Measurements from ENCODE around the gene RASSF3.

RASSF3 gene

DNA sequence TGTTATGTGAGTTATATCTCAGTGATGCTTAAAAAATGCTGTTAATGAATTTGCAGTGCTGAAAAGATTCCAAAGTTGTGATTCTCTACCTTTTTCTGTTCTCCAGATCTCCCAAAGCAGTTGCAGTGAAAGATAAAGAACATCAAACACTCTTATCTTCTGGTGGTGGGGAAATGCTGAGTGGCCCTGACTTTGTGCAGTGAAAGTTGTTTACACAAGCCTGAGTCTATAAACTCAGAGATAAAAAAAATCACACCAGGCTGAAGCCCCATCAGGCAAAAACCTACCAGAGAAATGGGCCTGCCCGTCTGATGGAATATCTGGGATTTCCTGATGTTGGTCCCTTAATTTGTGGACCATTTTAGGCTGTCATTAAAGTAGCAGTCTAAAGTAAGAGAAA lies 46.1 kb downstream of the RASSF3 start (continued):
- TF ChIP-seq, protein P1, sequence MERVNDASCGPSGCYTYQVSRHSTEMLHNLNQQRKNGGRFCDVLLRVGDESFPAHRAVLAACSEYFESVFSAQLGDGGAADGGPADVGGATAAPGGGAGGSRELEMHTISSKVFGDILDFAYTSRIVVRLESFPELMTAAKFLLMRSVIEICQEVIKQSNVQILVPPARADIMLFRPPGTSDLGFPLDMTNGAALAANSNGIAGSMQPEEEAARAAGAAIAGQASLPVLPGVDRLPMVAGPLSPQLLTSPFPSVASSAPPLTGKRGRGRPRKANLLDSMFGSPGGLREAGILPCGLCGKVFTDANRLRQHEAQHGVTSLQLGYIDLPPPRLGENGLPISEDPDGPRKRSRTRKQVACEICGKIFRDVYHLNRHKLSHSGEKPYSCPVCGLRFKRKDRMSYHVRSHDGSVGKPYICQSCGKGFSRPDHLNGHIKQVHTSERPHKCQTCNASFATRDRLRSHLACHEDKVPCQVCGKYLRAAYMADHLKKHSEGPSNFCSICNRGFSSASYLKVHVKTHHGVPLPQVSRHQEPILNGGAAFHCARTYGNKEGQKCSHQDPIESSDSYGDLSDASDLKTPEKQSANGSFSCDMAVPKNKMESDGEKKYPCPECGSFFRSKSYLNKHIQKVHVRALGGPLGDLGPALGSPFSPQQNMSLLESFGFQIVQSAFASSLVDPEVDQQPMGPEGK (CRISPR knock-in tag; IDR thresholded peaks at IDR 0.05; ENCODE audit: borderline replicate concordance), result no peak
- no peak for TF ChIP-seq GLIS3 (CRISPR knock-in tag; IDR thresholded peaks at IDR 0.05)

DNA sequence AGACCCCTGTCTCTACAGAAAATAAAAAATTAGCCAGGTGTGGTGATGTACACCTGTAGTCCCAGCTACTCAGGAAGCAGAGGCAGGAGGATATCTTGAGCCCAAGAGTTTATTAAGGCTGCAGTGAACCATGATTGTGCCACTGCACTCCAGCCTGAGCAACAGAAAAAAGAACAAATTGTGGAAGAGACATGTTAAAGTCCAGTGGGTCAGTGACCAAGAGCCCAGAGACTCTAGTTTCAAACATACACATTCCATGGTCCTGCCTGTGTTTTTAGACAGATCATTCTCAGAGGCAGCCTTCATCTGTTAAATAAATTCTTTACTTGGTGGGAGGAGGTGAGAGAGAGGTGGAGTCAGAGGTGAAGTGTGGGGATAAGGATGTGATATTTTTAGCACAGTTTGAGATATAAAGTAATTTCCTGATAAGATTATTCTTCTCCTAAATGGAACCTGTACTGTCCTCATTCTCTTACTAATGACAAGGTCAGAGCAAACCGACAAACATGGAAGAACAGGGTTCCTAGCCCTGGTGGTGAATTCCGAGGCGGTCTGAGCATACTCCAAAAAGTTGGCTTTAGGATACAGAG lies 48.7 kb downstream of the RASSF3 start:
- ATAC-seq, result no peak

DNA sequence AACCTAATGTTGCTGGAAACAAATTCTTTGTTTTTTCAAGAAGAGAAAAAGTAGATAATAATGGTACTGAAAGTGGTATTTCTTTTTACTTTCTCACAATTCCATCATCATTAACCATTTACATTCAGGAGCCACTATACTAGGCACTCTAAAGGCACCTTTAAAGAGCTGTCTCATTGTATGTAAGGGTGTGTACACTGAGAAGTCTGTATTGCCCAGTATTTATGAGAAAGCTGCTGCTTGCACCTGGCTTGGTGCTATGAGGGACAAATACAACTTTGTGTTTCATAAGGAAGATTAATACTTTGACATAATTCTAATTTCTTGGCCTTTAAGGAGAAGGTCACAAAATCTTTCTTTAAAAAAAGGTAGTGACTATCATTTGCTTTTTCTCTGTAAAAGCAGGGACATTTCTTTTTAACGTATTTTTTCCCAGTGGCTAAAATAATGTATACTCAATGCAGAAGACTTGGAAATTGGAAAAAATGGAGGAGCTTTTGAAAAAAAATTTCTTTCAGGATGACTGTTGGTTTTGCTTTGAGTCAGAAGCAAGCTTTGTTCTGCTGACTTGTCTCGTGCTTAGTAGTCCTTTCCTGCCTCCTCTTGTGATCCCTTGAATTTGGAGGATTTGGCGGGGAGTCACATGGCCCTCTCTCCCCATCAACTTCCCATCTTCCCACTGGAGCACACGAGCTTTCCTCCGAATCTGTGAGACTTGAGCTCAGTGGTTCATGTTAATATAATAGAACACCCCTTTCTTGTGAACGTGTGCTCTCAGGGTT lies 50.1 kb downstream of the RASSF3 start:
- no peak for TF ChIP-seq ZNF8 (CRISPR knock-in tag; IDR thresholded peaks at IDR 0.05)
- TF ChIP-seq ZFP30 (CRISPR knock-in tag; IDR thresholded peaks at IDR 0.05), result no peak
- TF ChIP-seq SNAI2 (CRISPR knock-in tag; IDR thresholded peaks at IDR 0.05), result no peak
- no peak for TF ChIP-seq ESRRG (CRISPR knock-in tag; IDR thresholded peaks at IDR 0.05)
- TF ChIP-seq RARB (CRISPR knock-in tag; IDR thresholded peaks at IDR 0.05), result no peak
- TF ChIP-seq, protein P2, sequence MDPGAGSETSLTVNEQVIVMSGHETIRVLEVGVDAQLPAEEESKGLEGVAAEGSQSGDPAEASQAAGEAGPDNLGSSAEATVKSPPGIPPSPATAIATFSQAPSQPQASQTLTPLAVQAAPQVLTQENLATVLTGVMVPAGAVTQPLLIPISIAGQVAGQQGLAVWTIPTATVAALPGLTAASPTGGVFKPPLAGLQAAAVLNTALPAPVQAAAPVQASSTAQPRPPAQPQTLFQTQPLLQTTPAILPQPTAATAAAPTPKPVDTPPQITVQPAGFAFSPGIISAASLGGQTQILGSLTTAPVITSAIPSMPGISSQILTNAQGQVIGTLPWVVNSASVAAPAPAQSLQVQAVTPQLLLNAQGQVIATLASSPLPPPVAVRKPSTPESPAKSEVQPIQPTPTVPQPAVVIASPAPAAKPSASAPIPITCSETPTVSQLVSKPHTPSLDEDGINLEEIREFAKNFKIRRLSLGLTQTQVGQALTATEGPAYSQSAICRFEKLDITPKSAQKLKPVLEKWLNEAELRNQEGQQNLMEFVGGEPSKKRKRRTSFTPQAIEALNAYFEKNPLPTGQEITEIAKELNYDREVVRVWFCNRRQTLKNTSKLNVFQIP (CRISPR knock-in tag; IDR thresholded peaks at IDR 0.05; ENCODE audit: borderline replicate concordance, low read depth), result no peak
- TF ChIP-seq, protein P3, sequence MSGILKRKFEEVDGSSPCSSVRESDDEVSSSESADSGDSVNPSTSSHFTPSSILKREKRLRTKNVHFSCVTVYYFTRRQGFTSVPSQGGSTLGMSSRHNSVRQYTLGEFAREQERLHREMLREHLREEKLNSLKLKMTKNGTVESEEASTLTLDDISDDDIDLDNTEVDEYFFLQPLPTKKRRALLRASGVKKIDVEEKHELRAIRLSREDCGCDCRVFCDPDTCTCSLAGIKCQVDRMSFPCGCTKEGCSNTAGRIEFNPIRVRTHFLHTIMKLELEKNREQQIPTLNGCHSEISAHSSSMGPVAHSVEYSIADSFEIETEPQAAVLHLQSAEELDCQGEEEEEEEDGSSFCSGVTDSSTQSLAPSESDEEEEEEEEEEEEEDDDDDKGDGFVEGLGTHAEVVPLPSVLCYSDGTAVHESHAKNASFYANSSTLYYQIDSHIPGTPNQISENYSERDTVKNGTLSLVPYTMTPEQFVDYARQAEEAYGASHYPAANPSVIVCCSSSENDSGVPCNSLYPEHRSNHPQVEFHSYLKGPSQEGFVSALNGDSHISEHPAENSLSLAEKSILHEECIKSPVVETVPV (CRISPR knock-in tag; IDR thresholded peaks at IDR 0.05), result no peak
- no peak for TF ChIP-seq TOX (CRISPR knock-in tag; IDR thresholded peaks at IDR 0.05; ENCODE audit: borderline replicate concordance)
- TF ChIP-seq ZFP3 (CRISPR knock-in tag; IDR thresholded peaks at IDR 0.05), result no peak
- TF ChIP-seq ISL1 (CRISPR knock-in tag; IDR thresholded peaks at IDR 0.05), result no peak
- ATAC-seq, result no peak

More for the DNA sequence above, 48.7 kb downstream of the RASSF3 start:
- no peak for TF ChIP-seq ZNF8 (CRISPR knock-in tag; IDR thresholded peaks at IDR 0.05)
- TF ChIP-seq ZNF565 (CRISPR knock-in tag; conservative IDR thresholded peaks at IDR 0.05; ENCODE audit: low read depth), result no peak
- TF ChIP-seq, protein P3 (CRISPR knock-in tag; IDR thresholded peaks at IDR 0.05), result no peak
- TF ChIP-seq ISL1 (CRISPR knock-in tag; IDR thresholded peaks at IDR 0.05), result no peak
- TF ChIP-seq, protein P1 (CRISPR knock-in tag; IDR thresholded peaks at IDR 0.05; ENCODE audit: borderline replicate concordance), result no peak
- no peak for TF ChIP-seq BACH2 (CRISPR knock-in tag; IDR thresholded peaks at IDR 0.05; ENCODE audit: borderline replicate concordance)
- TF ChIP-seq ARNTL (CRISPR knock-in tag; IDR thresholded peaks at IDR 0.05; ENCODE audit: borderline replicate concordance, low read depth), result no peak
- TF ChIP-seq, protein P4, sequence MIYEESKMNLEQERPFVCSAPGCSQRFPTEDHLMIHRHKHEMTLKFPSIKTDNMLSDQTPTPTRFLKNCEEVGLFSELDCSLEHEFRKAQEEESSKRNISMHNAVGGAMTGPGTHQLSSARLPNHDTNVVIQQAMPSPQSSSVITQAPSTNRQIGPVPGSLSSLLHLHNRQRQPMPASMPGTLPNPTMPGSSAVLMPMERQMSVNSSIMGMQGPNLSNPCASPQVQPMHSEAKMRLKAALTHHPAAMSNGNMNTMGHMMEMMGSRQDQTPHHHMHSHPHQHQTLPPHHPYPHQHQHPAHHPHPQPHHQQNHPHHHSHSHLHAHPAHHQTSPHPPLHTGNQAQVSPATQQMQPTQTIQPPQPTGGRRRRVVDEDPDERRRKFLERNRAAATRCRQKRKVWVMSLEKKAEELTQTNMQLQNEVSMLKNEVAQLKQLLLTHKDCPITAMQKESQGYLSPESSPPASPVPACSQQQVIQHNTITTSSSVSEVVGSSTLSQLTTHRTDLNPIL (CRISPR knock-in tag; IDR thresholded peaks at IDR 0.05; ENCODE audit: low read depth), result no peak
- no peak for TF ChIP-seq SNAI2 (CRISPR knock-in tag; IDR thresholded peaks at IDR 0.05)
- TF ChIP-seq, protein P2 (CRISPR knock-in tag; IDR thresholded peaks at IDR 0.05; ENCODE audit: borderline replicate concordance, low read depth), result no peak
- TF ChIP-seq PPARA (CRISPR knock-in tag; IDR thresholded peaks at IDR 0.05; ENCODE audit: borderline replicate concordance), result no peak
- no peak for TF ChIP-seq ZFP3 (CRISPR knock-in tag; IDR thresholded peaks at IDR 0.05)
- no peak for TF ChIP-seq TOX (CRISPR knock-in tag; IDR thresholded peaks at IDR 0.05; ENCODE audit: borderline replicate concordance)
- TF ChIP-seq GLIS3 (CRISPR knock-in tag; IDR thresholded peaks at IDR 0.05), result no peak
- TF ChIP-seq ESRRG (CRISPR knock-in tag; IDR thresholded peaks at IDR 0.05), result no peak
- TF ChIP-seq ZFP30 (CRISPR knock-in tag; IDR thresholded peaks at IDR 0.05), result no peak
- TF ChIP-seq ZNF70 (CRISPR knock-in tag; IDR thresholded peaks at IDR 0.05), result no peak
- no peak for TF ChIP-seq TCF4 (CRISPR knock-in tag; IDR thresholded peaks at IDR 0.05; ENCODE audit: borderline replicate concordance)
- no peak for TF ChIP-seq CSDC2 (CRISPR knock-in tag; IDR thresholded peaks at IDR 0.05)
- TF ChIP-seq RARB (CRISPR knock-in tag; IDR thresholded peaks at IDR 0.05), result no peak

All from SK-N-SH treated with all-trans-retinoic acid at 6 μM for 48 hours (cell line).